NT2/D1 (cell line): ENCODE data around the gene DCPS.

ENCODE experiments used
- SUZ12 ChIP-seq: IDR thresholded peaks from 2 replicates; pipeline ENCODE4 v1.6.1; 2011; ENCODE audit not compliant: insufficient read length, insufficient read depth; ENCODE audit errors: extremely low read depth
- YY1 ChIP-seq: IDR thresholded peaks from 2 replicates; pipeline ENCODE4 v1.6.1; 2011; ENCODE audit not compliant: insufficient read length, insufficient read depth
- ZNF274 ChIP-seq: IDR thresholded peaks from 2 replicates; pipeline ENCODE4 v1.6.1; 2011; ENCODE audit warnings: mild to moderate bottlenecking, low read depth, low read length

GRCh38 chr11:126308271-126308671, 4.4 kb downstream of the DCPS start:
- no peak for TF ChIP-seq YY1
- no peak for TF ChIP-seq ZNF274
- no peak for TF ChIP-seq SUZ12
